ENCODE results near the gene GNS. TPM values are rescaled to one million over a fixed set of nuclear protein-coding genes. Genes with fewer than 3 reads are reported as not detected.

The GNS gene
- total and polyA plus RNA-seq, 10 of the 15 experiments (the other 5 are each of a cell fraction or from before 2014, with no cell fraction given), result 4.1 to 33.8 (median 19.1) TPM

GRCh38 chr12:64716839-64717455, 42.3 kb downstream of the GNS start:
- H4K20me1 ChIP-seq (ENCODE audit: control insufficient read depth, insufficient read depth), result no peaks in the 10 kb centered on the region
- POLR2A ChIA-PET, result interaction anchor here (1.0 kb wide), 2 partner anchors 26 to 66 kb away, joined by 4 to 5 read pairs; no protein-coding TSS in a partner anchor
- H3K4me3 ChIP-seq, result no peak overlapping the region
- H3K27ac ChIP-seq (ENCODE audit: control insufficient read depth, insufficient read depth), result no peak overlapping the region
- intact Hi-C loops (cut with micrococcal nuclease; ENCODE audit: unreplicated experiment), result no loop called here
- H3K9me3 ChIP-seq (replicated peaks; ENCODE audit: control insufficient read depth, insufficient read depth, low read length), result no peaks in the 10 kb centered on the region
- RAD21 ChIA-PET (ENCODE audit: unreplicated experiment), result no interaction called here
- BruUV-seq (replicated peaks), result no TSS peak
- in situ Hi-C loops (cut with MboI), result no loop called here
- peaks cover 0 to 6% of the 10 kb centered on the region in 2 experiments; a peak in 2 of 4 replicates for H3K36me3 ChIP-seq (ENCODE audit: control insufficient read depth in 2 of 2, insufficient read depth in 2 of 2, low read length in 1 of 2)
- ATAC-seq (no peak), FAIRE-seq (no peak), DNase-seq (ENCODE audit: low read depth, low spot score) (no peak)
- no peaks in the 10 kb centered on the region for H3K79me2 ChIP-seq (ENCODE audit: control insufficient read depth, insufficient read depth, low read length)
- SMC1A ChIA-PET (ENCODE audit: uncharacterized antibody, unreplicated experiment), result interaction anchor here (0.9 to 1.5 kb wide), 3 partner anchors 13 to 168 kb away, joined by 3 to 6 read pairs (median 5); no protein-coding TSS in a partner anchor
- H3K4me2 ChIP-seq (ENCODE audit: control insufficient read depth, insufficient read depth), result no peak overlapping the region
- H3K27me3 ChIP-seq (replicated peaks in 1 of 2; ENCODE audit: control insufficient read depth in 2 of 2, insufficient read depth in 2 of 2, low read length in 1 of 2), result no peaks in the 10 kb centered on the region
- H3K9ac ChIP-seq (ENCODE audit: control insufficient read depth, insufficient read depth, low read length), result no peak overlapping the region
- H2AFZ ChIP-seq (ENCODE audit: control insufficient read depth, low read depth, low read length), result no peak overlapping the region
- CTCF ChIA-PET, result interaction anchor here (1.1 kb wide), 2 partner anchors 10 to 169 kb away, joined by 3 read pairs; no protein-coding TSS in a partner anchor
- peaks cover 4% of the 10 kb centered on the region for H3K4me1 ChIP-seq (ENCODE audit: control insufficient read depth, insufficient read depth, low read length)
- 97% methylated on average over 6 of the region's 6 CpGs for WGBS (ENCODE audit: insufficient coverage, insufficient replicate concordance, low lambda C conversion rate, missing lambda C conversion rate)
- TF ChIP-seq POLR2A (IDR thresholded peaks at IDR 0.05; ENCODE audit: low read depth, low read length) (no peak), RELB (IDR thresholded peaks at IDR 0.05; ENCODE audit: low read depth) (no peak), ZNF592 (IDR thresholded peaks at IDR 0.05) (no peak), MYB (IDR thresholded peaks at IDR 0.05; ENCODE audit: borderline replicate concordance, low read depth, low read length) (no peak), LARP7 (IDR thresholded peaks at IDR 0.05) (no peak), POU2F2 (IDR thresholded peaks at IDR 0.05; ENCODE audit: borderline replicate concordance, low read depth, low read length) (no peak), NRF1 (conservative IDR thresholded peaks at IDR 0.05; ENCODE audit: low read depth, low read length) (no peak), BCLAF1 (IDR thresholded peaks at IDR 0.05) (no peak), SREBF2 (IDR thresholded peaks at IDR 0.05; ENCODE audit: low read length) (no peak), FOXK2 (IDR thresholded peaks at IDR 0.05) (no peak), CBX3 (IDR thresholded peaks at IDR 0.05; ENCODE audit: borderline replicate concordance, low read depth) (no peak), CBFB (IDR thresholded peaks at IDR 0.05; ENCODE audit: low read depth) (no peak), NR2F1 (conservative IDR thresholded peaks at IDR 0.05) (no peak), SPI1 (IDR thresholded peaks at IDR 0.05; ENCODE audit: borderline replicate concordance, insufficient read depth, low read depth, low read length) (no peak), POLR2AphosphoS5 (IDR thresholded peaks at IDR 0.05; ENCODE audit: low read length) (no peak), USF2 (IDR thresholded peaks at IDR 0.05; ENCODE audit: borderline replicate concordance, low read depth, low read length) (no peak)

All from GM12878 (cell line).